Activated naive CD4-positive, alpha-beta T cell treated with Interleukin-2 at 50 U/mL for 16 hours (primary cell): ENCODE data around the gene TMEM141.
"Not testable (repeated sequence)": the region's sequence is repeated elsewhere in the genome, so short reads cannot be mapped to it uniquely, and the experiment has no call there.

Source experiments
- DNase-seq: peaks from one replicate; pipeline ENCODE4 v3.0.0-alpha.2; 2020

Gene TMEM141

DNA sequence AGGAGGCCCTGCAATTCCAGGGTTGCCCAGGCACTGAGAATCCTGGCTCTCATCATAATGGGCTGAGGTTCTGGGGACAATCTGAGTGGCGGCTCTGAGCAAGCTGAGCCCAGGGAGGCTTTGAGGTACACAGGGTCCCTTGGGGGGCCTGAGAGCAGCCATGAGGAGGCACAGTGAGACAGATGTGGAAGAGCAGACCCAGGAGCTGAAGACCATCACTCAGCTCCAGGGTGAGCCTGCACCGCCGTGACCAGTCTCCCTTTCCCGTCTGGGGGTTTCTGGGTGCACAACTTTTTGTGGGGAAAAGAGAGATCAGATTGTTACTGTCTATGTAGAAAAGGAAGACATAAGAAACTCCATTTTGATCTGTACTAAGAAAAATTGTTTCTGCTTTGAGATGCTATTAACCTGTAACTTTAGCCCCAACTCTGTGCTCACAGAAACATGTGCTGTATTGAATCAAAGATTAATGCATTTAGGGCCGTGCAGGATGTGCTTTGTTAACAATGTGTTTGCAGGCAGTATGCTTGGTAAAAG, 5.2 kb downstream of the TMEM141 start, which contains the start of gene CCDC183:
Gene CCDC183, plus strand, starts transcription at position 101 of the 537 bp plus-strand sequence. Its CDS starts 60 bp downstream, at position 161.
- no peak for DNase-seq

DNA sequence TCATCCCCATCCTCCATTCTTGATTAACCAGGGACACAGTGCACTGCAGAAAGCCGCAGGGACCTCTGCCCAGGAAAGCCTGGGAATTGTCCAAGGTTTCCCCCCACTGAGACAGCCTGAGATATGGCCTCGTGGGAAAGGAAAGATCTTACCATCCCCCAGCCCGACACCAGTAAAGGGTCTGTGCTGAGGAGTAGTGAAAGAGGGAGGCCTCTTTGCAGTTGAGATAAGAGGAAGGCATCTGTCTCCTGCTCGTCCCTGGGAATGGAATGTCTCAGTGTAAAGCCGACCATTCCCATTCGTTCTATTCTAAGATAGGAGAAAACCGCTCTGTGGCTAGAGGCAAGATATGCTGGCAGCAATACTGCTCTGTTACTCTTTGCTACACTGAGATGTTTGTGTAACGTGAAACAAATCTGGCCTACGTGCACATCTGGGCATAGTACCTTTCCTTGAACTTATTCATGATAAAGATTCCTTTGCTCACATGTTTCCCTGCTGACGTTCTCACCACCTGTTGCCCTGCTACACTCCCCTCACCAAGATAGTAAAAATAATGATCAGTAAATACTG, 5.7 kb downstream of the TMEM141 start:
- not testable (repeated sequence) for DNase-seq

DNA sequence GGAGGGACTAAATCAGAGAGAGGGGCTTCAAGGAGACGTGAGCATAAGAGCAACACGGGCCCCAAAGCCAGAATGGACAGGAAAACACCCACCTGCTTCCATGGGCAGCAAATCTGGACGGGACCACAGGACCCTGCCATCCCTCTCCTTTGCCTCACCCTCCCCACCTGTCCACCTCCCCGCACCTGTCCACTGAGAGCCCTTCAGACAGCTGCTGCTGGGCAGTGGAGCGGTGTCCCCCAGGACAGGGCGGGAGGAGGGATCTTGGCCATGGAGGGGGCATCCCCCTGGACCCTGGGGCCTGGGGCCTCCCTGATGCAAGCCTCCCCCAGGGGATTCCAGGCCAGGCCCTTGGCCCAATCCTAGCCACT, 7.5 kb downstream of the TMEM141 start:
- DNase-seq: no peak

DNA sequence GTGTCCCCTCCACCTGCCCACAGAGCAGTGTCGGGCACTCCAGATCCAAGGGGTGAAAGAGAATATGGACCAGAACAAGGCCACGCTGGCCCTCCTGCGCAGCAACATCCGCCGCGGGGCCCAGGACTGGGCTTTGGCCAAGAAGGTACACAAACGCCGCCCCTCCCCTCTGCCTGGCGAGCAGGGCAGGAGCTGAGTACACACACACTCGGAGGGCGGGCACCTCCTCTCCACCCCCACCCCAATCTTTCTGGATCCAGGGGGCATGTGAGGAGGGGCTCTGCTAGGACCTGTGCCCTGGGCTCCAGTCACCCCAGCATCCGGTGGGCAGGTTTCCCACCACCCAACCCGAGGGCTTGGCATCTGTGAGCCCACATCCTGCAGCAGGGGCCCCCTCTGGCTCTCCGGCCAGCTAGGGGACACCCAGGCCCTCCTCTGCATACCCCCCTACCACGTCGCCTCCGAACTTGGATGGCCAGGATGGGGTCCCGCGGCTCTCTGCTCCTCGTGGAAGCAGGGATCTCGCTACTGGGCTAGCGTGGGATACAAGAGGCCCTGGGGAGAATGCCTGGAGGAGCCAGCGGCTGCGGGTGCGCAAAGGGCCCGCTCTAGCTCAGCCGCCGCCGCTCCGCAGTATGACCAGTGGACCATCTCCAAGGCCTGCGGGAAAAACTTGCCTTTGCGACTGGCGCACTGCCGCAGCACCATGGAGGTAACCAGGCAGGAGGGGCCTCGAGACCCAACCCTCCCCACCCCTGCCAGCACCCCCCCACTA, 8.1 kb downstream of the TMEM141 start:
- no peak for DNase-seq

DNA sequence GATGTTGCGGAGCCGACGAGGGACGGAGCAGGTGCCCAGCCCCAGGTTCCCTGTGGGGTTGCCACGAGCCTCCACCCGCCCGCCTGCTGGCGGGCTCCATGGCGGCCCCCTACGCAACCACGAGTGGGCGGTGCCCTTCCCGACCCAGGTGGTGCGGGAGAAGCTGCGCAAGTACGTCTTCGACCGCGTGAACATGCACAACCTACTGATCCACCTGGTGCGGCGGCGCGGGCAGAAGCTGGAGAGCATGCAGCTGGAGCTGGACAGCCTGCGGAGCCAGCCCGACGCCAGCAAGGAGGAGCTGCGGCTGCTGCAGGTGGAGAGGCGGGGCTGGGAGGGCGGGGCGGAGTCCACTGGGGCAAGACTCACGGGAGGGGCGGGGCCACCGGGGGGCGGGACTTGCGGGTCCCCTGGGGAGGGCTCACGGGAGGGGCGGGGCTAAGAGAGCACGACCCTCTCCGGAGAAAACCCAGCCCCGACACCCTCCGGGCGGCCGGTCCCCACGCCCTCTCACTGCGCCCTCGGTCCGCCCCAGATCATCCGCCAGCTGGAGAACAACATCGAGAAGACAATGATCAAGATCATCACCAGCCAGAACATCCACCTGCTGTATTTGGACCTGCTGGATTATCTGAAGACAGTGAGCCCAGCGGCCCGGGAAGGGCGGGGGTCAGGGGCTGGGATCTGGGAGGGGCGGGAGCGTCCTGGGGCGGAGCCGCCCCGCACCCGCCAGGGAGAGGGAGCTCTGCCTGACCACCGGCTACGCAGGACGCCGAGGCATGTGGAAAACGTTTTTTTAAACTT, 8.9 kb downstream of the TMEM141 start:
- peak; percentile 84 for DNase-seq

DNA sequence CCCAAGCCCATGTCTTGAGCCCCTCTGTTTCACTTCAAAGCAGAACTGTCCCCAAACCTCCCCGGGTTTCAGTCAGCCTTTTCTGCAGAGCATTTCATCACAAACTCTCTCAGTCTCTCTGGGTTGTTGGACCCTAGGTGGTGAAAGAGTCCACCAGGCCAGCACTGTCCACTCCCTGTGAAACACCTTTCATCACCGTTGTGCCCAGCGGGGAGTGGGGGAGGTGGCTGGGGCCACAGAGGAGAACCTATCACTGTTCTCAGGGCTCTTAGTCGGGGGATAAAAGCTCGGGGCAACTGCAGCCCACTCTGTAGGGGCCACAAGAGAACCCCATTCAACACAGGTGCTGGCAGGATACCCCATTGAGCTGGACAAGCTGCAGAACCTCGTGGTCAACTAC, 11.2 kb downstream of the TMEM141 start:
- DNase-seq: no peak

DNA sequence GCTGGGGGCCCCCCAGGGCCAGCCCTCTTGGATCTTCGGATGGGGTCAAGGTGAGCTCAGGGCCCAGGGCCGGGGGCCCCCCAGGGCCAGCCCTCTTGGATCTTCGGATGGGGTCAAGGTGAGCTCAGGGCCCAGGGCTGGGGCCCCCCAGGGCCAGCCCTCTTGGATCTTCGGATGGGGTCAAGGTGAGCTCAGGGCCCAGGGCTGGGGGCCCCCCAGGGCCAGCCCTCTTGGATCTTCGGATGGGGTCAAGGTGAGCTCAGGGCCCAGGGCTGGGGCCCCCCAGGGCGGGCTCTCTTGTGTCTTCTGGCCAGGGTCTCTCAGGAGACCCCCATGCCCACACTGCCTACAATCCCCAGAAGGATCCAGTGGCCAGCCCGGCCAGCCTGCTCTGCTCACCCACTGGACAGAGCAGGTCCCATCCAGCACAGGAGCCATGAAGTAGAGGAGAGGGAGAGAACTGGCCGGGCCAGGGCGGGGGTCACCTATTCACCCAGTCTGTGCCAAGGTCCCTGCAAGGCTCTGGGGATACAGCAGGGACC, 11.9 kb downstream of the TMEM141 start:
- DNase-seq: not testable (repeated sequence)

DNA sequence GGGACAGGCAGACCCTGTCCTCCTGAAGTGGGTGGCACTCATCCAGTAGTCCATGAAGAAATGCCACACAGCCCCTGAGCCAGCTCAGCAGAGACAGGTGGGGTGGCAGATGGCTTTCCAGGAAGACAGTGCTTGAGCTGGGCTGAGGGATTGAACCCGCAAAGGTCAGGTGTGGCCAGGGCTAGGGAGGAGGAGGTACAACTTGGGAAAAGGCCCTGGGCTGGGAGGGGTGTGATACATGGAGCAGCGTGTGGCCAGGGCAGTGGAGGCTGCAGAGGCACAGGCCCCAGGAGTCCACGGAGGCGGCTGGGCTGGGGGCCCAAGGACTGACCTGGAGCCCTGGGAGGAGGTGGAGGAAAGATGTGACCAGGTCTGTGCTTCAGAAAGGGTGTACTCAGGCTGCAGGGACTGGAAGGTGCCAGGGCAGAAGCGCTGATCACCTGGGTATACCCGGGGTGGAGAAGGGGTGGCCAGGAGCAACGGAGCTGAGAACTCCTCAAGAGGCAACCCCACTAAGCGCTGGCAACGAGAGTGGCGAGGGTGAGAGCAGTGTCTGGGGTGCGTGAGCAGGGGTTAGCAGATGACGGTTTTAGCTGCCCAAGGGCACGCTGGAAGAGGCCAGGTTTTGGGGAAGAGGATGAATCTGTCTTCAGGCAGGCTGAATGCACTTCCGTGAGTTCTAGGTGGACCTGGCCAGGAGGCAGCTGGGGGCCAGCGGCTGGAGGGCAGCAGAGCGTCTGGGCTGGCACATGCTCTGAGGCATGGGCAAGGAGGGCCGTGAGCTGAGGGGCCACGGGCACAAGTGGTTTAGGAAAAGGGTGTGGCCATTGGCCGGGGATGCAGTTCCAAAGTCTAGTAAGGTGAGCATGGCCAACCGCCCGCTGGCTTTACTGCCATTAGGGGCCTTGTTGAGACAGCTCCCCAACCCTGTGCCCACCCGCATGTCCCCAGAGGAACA, 12.7 kb downstream of the TMEM141 start:
- DNase-seq: no peak

DNA sequence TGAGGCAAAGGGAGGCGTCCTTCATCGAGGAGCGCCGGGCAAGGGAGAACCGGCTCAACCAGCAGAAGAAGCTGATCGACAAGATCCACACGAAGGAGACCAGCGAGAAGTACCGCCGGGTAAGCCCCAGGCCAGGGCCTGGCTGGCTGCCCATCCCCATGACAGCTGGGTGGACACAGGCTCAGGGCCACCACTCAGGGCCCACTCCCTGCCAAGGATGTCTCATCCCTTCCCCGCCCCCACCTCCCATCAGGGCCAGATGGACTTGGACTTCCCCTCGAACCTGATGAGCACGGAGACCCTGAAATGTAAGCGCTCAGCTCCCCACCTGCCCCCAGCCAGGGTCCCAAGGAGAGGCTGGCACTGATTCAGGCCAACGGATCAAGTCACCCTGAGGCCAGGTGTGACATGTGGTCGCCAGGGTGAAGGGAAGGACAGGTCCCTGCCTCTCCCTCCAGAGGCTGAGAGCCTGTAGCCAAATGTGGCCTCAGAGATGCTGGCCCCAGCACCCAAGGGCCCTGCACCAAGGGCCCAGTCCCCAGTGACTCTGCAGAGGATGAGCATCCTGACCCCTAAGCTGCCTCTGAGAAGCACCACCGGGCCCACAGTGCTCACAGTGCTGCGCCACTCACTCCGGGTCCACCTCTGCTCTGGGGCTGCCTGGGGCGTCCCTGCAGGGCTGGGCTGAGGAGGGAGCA, 13.5 kb downstream of the TMEM141 start:
- no peak for DNase-seq

DNA sequence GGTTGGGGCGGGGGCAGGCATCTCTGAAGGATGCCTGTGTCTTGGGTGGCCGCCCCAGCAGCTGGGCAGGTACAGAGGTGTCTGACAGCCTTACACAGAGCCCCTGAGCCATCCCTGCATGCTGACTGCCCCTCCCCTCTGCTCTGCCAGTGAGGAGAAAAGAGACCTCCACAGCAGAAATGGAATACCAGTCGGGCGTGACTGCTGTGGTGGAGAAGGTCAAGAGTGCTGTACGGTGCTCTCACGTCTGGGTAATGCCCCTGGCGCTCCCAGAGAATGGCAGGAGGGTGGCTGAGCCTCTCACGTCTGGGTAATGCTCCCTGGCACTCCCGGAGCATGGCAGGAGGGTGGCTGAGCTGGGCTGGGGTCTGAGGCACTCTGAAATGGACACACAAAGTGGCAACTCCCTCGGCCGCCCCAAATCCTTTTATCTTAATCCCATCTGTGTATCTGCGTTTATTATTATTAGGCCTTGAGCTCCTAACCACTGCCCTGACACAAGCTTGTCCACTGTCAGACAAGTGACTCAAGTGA, 14.1 kb downstream of the TMEM141 start:
- no peak for DNase-seq

DNA sequence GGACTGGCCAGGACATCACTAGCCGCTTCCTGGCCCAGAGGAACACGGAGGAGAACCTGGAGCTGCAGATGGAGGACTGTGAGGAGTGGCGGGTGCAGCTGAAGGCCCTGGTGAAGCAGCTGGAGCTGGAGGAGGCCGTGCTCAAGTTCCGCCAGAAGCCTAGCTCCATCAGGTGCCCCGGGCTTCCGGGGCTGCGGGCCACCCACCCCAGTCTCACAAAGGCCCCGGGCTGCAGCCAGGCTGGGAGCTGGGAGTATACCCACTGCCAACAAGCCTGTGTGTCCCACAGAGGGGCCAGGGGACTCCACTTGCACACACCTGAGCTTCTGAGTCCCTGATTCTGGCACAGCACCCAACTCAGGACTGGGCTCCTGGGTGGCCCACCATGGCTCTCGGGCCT, 14.9 kb downstream of the TMEM141 start:
- no peak for DNase-seq

DNA sequence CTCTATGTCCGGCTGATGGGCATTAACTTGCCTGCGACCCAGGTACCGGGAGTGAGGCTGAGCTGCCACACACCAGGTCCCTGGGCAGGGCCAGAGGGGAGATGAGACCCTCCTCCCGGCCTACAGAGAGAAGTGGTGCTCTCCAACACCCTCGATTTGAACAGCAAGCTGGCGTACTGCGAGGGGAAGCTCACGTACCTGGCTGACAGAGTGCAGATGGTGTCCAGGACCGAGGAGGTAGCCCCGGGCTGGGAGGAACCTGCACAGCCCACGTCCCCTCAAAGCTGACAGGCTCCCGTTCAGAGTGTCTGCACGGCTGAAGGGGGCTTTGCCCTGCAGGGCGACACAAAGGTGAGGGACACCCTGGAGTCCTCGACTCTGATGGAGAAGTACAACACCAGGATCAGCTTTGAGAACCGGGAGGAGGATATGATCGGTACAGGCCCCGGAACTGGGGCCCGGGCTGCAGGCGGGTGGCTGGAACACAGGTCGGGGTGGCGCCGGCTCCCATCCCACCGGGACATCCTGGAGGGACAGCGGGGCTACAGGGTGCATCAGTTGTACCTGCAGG, 15.6 kb downstream of the TMEM141 start:
- DNase-seq: no peak

DNA sequence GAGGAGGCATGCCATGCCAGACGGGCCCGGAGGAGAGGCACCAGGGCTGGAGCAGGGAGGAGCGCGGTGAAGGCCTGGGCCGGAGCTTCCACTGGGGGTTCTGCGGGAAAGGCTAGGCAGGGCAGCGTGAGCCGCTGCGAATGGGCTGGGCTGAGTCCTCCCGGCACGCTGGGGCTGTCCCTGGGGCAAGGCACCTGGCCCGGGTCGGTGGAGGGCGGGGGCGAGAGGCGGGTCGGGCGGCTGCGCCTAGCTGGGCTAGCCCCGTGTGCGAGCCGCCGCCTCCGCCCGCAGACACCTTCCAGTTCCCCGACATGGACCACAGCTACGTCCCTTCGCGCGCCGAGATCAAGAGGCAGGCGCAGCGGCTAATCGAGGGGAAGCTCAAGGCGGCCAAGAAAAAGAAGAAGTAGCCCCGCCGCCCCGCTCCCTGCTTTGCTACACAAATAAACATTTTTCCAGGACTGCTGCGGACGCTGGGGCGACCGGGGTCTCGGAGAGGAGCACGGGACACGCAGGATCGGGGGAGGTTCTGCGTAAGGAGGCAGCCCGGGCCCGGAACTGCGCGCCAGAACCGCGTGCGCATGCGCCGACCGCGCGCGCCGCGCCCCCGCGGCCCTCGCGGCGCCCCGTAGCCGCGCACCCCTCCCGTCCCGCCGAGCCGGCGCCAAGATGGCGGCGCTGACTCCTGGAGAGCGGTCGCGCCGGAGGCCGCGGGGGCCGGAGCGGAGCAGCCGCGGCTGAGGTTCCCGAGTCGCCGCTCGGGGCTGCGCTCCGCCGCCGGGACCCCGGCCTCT, 16.3 kb downstream of the TMEM141 start, which contains the start of gene RABL6:
Gene RABL6, plus strand, starts transcription at position 668 of the 794 bp plus-strand sequence. CDS start 249 bp downstream, outside the sequence.
- DNase-seq: peak; percentile 83

DNA sequence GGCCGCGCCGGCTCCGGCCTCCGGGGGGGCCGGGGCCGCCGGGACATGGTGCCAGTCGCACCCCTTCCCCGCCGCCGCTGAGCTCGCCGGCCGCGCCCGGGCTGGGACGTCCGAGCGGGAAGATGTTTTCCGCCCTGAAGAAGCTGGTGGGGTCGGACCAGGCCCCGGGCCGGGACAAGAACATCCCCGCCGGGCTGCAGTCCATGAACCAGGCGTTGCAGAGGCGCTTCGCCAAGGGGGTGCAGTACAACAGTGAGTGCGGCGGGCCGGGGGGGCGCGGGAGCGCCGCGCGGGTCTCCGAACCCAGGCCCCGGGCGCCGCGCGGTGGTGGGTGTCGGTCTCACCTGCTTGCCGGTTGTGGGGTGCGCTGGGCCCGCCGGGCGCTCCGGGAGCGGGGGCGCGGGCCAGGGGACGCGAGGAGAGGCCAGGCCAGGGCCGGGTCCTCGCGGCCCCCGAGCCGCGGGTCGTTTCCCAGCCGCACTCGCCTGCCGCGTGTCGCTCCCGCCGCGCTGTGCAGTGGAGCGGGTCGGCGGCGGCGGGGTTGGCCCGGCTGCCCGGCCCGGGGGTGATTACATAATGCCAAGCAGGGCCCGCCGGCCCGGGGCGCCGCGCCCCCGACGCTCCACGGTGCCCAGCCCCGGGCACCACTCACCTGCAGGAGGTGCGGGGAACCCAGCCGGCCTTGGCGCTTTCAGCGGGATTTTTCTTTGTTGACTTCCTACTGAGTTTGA, 17.1 kb downstream of the TMEM141 start:
- peak; percentile 55 for DNase-seq

DNA sequence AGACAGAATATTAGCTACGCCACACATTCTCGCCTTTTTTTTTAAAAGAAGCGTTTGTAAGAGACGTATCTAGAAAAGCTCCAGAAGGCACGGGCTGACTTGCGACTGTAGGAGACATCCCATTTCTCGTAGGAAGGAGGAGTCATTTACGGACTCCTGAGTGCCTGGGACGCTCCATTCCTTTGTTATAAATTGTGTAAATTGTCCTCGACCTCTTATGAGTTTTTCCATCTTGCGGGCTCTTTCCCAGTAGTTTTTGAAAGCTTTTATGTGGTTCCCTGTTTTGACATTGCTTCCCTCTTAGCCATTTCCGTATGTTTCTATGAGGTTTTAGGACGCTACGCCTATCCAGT, 17.6 kb downstream of the TMEM141 start:
- no peak for DNase-seq

DNA sequence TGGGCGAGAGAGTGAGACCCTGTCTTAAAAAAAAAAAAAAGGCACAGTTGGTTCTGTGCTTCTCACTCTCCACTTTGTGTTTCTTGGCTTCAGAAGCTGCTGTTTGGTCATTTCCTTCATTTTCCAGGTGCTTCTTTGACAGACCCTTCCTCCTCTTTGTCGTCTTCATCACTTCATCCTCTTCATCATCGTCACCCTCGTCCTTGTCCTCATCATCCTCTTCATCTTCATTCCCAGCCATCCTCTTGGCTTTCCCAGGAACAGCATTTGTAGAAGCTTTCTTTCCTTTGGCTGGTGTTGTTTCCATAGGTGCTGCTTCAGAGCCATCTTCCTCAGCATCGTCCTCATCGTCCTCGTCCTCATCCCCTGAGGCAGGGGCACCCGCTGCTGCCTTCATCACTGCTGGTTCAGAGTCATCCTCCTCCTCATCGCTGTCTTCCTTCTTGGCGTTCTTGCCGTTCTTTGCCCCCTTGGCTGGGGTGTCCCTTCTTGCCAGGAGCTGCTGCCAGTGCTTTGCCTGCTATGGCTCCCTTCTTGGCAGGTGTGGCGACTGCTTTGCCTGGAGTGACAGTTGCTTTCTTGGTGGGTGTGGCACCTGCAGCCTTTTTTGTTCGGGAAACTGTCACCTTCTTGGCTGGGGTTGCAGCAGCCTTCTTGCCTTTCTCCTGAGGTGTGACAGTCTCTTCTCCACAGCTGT, 23.7 kb downstream of the TMEM141 start:
- DNase-seq: no peak

DNA sequence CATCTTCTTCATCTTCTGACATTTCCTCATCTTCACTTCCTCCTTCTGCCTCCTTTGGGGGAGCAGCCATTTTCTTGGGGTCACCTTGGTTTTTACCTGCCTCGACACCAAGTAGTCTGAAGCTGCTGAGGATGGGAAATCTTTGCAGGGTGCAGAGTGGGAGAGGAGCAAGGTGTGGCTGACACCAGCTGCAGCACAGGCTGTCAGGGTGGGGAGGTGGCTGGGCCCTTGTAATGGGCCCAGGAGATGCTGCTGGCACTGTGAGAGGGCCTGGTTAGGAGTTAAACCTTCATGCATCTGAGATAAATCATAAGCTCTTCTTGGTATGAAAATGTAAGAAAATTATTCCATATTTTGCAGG, 24.3 kb downstream of the TMEM141 start:
- no peak for DNase-seq
